H9 (cell line): ENCODE results near the gene ZRANB1. TPM values are rescaled to one million over a fixed set of nuclear protein-coding genes. Genes with fewer than 3 reads are reported as not detected.
A peak's percentile ranks its signal among the peaks of the same experiment; 100 is the strongest.

Source experiments
- DNase-seq: peaks from one replicate; pipeline ENCODE4 v3.0.0-alpha.2; 2017
- H2AFZ ChIP-seq: one replicate; pipeline ENCODE4 v1.6.1; 2013; ENCODE audit warnings: mild to moderate bottlenecking, low read length, control low read depth, moderate library complexity
- H2AK5ac ChIP-seq: 2 replicates; pipeline ENCODE4 v1.6.1; 2013; ENCODE audit warnings: low read length, control low read depth, mixed read lengths; ENCODE audit not compliant: insufficient read length
- H2BK120ac ChIP-seq: one replicate; pipeline ENCODE4 v1.6.1; 2013; ENCODE audit warnings: low read depth, mild to moderate bottlenecking, low read length, control low read depth, inconsistent platforms; ENCODE audit not compliant: poor library complexity, severe bottlenecking
- H2BK12ac ChIP-seq: 2 replicates; pipeline ENCODE4 v1.6.1; 2013; ENCODE audit warnings: low read length, control low read depth, mixed read lengths, low read depth; ENCODE audit not compliant: insufficient read length
- H2BK15ac ChIP-seq: 2 replicates; pipeline ENCODE4 v1.6.1; 2013; ENCODE audit warnings: low read depth, low read length, control low read depth
- H2BK20ac ChIP-seq: one replicate; pipeline ENCODE4 v1.6.1; 2013; ENCODE audit warnings: low read depth, mild to moderate bottlenecking, low read length, control low read depth, inconsistent platforms; ENCODE audit not compliant: poor library complexity, severe bottlenecking
- H2BK5ac ChIP-seq: 2 replicates; pipeline ENCODE4 v1.6.1; 2013; ENCODE audit warnings: low read length, control low read depth, mixed read lengths; ENCODE audit not compliant: insufficient read length
- H3K14ac ChIP-seq: 2 replicates; pipeline ENCODE4 v1.6.1; 2013; ENCODE audit warnings: low read length, control low read depth; ENCODE audit not compliant: insufficient read depth
- H3K18ac ChIP-seq: 2 replicates; pipeline ENCODE4 v1.6.1; 2013; ENCODE audit warnings: low read depth, mild to moderate bottlenecking, mixed read lengths, low read length, control low read depth; ENCODE audit not compliant: insufficient read length
- H3K23ac ChIP-seq: 2 replicates; pipeline ENCODE4 v1.6.1; 2013; ENCODE audit warnings: low read length, control low read depth, mixed read lengths, low read depth; ENCODE audit not compliant: insufficient read length
- H3K23me2 ChIP-seq: 2 replicates; pipeline ENCODE4 v1.6.1; 2013; ENCODE audit warnings: low read depth, mild to moderate bottlenecking, mixed read lengths, low read length, control low read depth; ENCODE audit not compliant: insufficient read length, poor library complexity, severe bottlenecking
- H3K27ac ChIP-seq: 2 replicates; pipeline ENCODE4 v1.5.1; 2013; ENCODE audit warnings: low read length, control low read depth, mixed read lengths, low read depth; ENCODE audit not compliant: insufficient read length
- H3K27me3 ChIP-seq: 2 replicates; pipeline ENCODE4 v1.6.1; 2013; ENCODE audit warnings: low read length, control low read depth, inconsistent platforms; ENCODE audit not compliant: insufficient read depth
- H3K4ac ChIP-seq: 2 replicates; pipeline ENCODE4 v1.6.1; 2013; ENCODE audit warnings: low read depth, mild to moderate bottlenecking, control low read depth, inconsistent platforms, low read length, moderate library complexity
- H3K4me1 ChIP-seq: 2 replicates; pipeline ENCODE4 v1.6.1; 2013; ENCODE audit warnings: low read length, control low read depth, inconsistent platforms; ENCODE audit not compliant: insufficient read depth
- H3K4me2 ChIP-seq: 2 replicates; pipeline ENCODE4 v1.6.1; 2013; ENCODE audit warnings: low read length, control low read depth, mixed read lengths; ENCODE audit not compliant: insufficient read length, insufficient read depth
- H3K56ac ChIP-seq: 2 replicates; pipeline ENCODE4 v1.6.1; 2013; ENCODE audit warnings: low read depth, mild to moderate bottlenecking, mixed read lengths, low read length, control low read depth; ENCODE audit not compliant: insufficient read length
- H3K79me1 ChIP-seq: 2 replicates; pipeline ENCODE4 v1.6.1; 2013; ENCODE audit warnings: low read depth, mild to moderate bottlenecking, moderate library complexity, low read length, control low read depth, inconsistent platforms; ENCODE audit not compliant: insufficient read depth, poor library complexity, severe bottlenecking
- H3K79me2 ChIP-seq: 2 replicates; pipeline ENCODE4 v1.6.1; 2013; ENCODE audit warnings: low read length, control low read depth, inconsistent platforms; ENCODE audit not compliant: insufficient read depth
- H3K9ac ChIP-seq: 2 replicates; pipeline ENCODE4 v1.6.1; 2013; ENCODE audit warnings: low read length, control low read depth, mixed read lengths; ENCODE audit not compliant: insufficient read length; ENCODE audit errors: extremely low read depth
- H3K9me3 ChIP-seq: one replicate; pipeline ENCODE4 v1.6.1; 2013; ENCODE audit warnings: low read depth, low read length, inconsistent platforms; ENCODE audit not compliant: control insufficient read depth
- H3T11ph ChIP-seq: one replicate; pipeline ENCODE4 v1.6.1; 2013; ENCODE audit warnings: mild to moderate bottlenecking, low read length, control low read depth, inconsistent platforms
- H4K20me1 ChIP-seq: one replicate; pipeline ENCODE4 v1.6.1; 2013; ENCODE audit not compliant: control insufficient read depth, insufficient read length, insufficient read depth
- H4K5ac ChIP-seq: 2 replicates; pipeline ENCODE4 v1.6.1; 2013; ENCODE audit warnings: low read depth, mild to moderate bottlenecking, mixed read lengths, low read length, control low read depth; ENCODE audit not compliant: insufficient read length
- H4K8ac ChIP-seq: replicated peaks from 2 replicates; pipeline ENCODE4 v1.6.1; 2013; ENCODE audit warnings: low read length, control low read depth, mixed read lengths, low read depth; ENCODE audit not compliant: insufficient read length
- H4K91ac ChIP-seq: 2 replicates; pipeline ENCODE4 v1.6.1; 2013; ENCODE audit warnings: low read depth, mild to moderate bottlenecking, moderate library complexity, mixed read lengths, low read length, control low read depth; ENCODE audit not compliant: insufficient read length
- H3K27ac Mint-ChIP-seq, 3 experiments: 2 replicates in 2 of 3; 3 replicates in 1 of 3; pipeline ENCODE4 v1.8.0; 2020 to 2021; ENCODE audit warnings: mixed read lengths in 3 of 3, mild to moderate bottlenecking in 1 of 3, moderate library complexity in 1 of 3
- H3K27me3 Mint-ChIP-seq: 2 replicates; pipeline ENCODE4 v1.8.0; 2021; ENCODE audit warnings: low read depth, mild to moderate bottlenecking, moderate library complexity, mixed read lengths
- H3K36me3 Mint-ChIP-seq, 3 experiments: 2 replicates in 2 of 3; 3 replicates in 1 of 3; pipeline ENCODE4 v1.8.0; 2020 to 2021; ENCODE audit warnings: low read depth in 3 of 3, mixed read lengths in 3 of 3; ENCODE audit not compliant: insufficient read depth in 1 of 3
- H3K4me1 Mint-ChIP-seq, 2 experiments: 2 replicates each; pipeline ENCODE4 v1.8.0; 2020; ENCODE audit warnings: mixed read lengths in 2 of 2
- H3K4me3 Mint-ChIP-seq, 2 experiments: 2 replicates in 1 of 2; 3 replicates in 1 of 2; pipeline ENCODE4 v1.8.0; 2020 to 2021; ENCODE audit warnings: mild to moderate bottlenecking in 2 of 2, mixed read lengths in 2 of 2, moderate library complexity in 1 of 2
- H3K9me3 Mint-ChIP-seq, 2 experiments: 2 replicates in 1 of 2; 3 replicates in 1 of 2; pipeline ENCODE4 v1.8.0; 2020; ENCODE audit warnings: mild to moderate bottlenecking in 2 of 2, mixed read lengths in 2 of 2, moderate library complexity in 1 of 2
- WGBS: extraction: QIAGEN DNeasy Blood & Tissue Kit; methylation state at CpG from one replicate; pipeline ENCODE4 v1.1.7; 2013; ENCODE audit warnings: missing lambda C conversion rate, low lambda C conversion rate, mixed read lengths; ENCODE audit not compliant: insufficient read length; ENCODE audit errors: extremely low coverage; 5-methylcytosine and 5-hydroxymethylcytosine counted together
- total RNA-seq: library from RNA; stranded (reverse); gene quantifications from 2 replicates; pipeline ENCODE4 v1.2.1, GENCODE V29; 2021
- TF ChIP-seq, protein P1 (sequence below): fragments of 200-600 bp; sonication (generic); conservative IDR thresholded peaks from 3 replicates; pipeline ENCODE4 v1.8.0; 2021; ENCODE audit warnings: antibody characterized with exemption, mild to moderate bottlenecking

ZRANB1 gene
- total RNA-seq, 1 experiment from 2014 or later = 17.4 TPM

DNA sequence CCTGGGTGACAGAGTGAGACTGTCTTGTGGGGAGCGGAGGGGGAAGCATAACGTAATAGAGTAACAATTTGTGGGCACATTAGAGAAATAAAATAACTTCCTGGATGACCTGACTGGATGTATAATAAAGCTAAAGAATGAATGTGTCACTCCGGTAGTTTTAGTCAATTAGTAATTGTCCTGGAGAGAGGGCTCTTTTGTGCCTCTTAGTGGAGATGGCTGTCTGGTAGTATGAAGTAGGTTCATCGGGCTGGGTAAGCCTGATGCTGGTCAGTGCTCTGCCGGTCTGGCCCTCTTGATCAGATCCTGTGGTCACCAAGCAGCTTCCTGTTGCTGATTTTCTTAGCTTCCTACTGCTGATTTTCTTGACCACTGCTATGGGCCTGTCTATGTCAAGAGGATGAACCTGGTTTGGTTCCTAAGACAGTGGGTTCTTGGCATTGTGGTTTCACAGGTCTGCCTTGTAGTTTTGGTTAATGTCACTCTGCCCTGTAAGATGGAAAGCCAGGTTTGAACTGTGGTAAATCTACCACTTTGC is 34.1 kb downstream of the ZRANB1 start:
- peak overlapping the region in 2 of 3 experiments; percentile 49 to 83; a peak in 3 of 7 replicates for H3K27ac Mint-ChIP-seq
- Histone ChIP-seq H4K20me1 (no peaks in the 10 kb centered on the region), H3K27me3 (no peaks in the 10 kb centered on the region), H2BK15ac (no peak overlapping the region), H2BK5ac (no peak overlapping the region), H3T11ph (no peak overlapping the region), H4K5ac (no peak overlapping the region), H3K4me1 (no peaks in the 10 kb centered on the region), H2BK120ac (no peak overlapping the region), H3K56ac (no peak overlapping the region), H3K79me2 (0 out of 2 replicates have a peak, but pooled peaks cover 2% of the 10 kb centered on the region), H3K9ac (no peak overlapping the region), H3K4me2 (no peak overlapping the region), H3K23me2 (peaks cover 2% of the 10 kb centered on the region), H3K79me1 (peaks cover 2% of the 10 kb centered on the region), H2AK5ac (no peak overlapping the region), H2BK20ac (no peak overlapping the region), H3K27ac (no peak overlapping the region), H3K9me3 (no peaks in the 10 kb centered on the region), H2BK12ac (no peak overlapping the region), H3K14ac (no peak overlapping the region), H4K8ac (no peak overlapping the region), H3K4ac (no peak overlapping the region), H4K91ac (no peak overlapping the region), H2AFZ (no peak overlapping the region), H3K18ac (no peak overlapping the region), H3K23ac (no peak overlapping the region)
- peaks cover 0 to 4% of the 10 kb centered on the region in 2 experiments; a peak in 2 of 4 replicates for H3K4me1 Mint-ChIP-seq
- WGBS = no CpG with 5 or more reads among the region's 5 CpGs
- H3K27me3 Mint-ChIP-seq = no peaks in the 10 kb centered on the region
- H3K4me3 Mint-ChIP-seq = peak overlapping the region in 1 of 2 experiments; percentile 29; a peak in 1 of 5 replicates
- TF ChIP-seq, protein P1, sequence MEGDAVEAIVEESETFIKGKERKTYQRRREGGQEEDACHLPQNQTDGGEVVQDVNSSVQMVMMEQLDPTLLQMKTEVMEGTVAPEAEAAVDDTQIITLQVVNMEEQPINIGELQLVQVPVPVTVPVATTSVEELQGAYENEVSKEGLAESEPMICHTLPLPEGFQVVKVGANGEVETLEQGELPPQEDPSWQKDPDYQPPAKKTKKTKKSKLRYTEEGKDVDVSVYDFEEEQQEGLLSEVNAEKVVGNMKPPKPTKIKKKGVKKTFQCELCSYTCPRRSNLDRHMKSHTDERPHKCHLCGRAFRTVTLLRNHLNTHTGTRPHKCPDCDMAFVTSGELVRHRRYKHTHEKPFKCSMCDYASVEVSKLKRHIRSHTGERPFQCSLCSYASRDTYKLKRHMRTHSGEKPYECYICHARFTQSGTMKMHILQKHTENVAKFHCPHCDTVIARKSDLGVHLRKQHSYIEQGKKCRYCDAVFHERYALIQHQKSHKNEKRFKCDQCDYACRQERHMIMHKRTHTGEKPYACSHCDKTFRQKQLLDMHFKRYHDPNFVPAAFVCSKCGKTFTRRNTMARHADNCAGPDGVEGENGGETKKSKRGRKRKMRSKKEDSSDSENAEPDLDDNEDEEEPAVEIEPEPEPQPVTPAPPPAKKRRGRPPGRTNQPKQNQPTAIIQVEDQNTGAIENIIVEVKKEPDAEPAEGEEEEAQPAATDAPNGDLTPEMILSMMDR = no peak
- H3K36me3 Mint-ChIP-seq = peaks cover 2 to 42% (median 35%) of the 10 kb centered on the region in 3 experiments
- no peak for DNase-seq
- no peaks in the 10 kb centered on the region for H3K9me3 Mint-ChIP-seq
